SU-DHL-6 (cell line): Measurements from ENCODE around the gene DNAH14.
"Not testable (repeated sequence)": the region's sequence is repeated elsewhere in the genome, so short reads cannot be mapped to it uniquely, and the experiment has no call there.

Source experiments
- H2AFZ ChIP-seq: fragments of 200-600 bp; sonication (generic); 2 replicates; pipeline ENCODE4 v1.6.1; 2014; ENCODE audit warnings: low read depth, mild to moderate bottlenecking, moderate library complexity, mixed read lengths, antibody characterized with exemption, low read length; ENCODE audit not compliant: severe bottlenecking
- H3F3A ChIP-seq: fragments of 200-600 bp; shearing (Covaris generic); 2 replicates; pipeline ENCODE4 v1.6.0; 2016; ENCODE audit warnings: antibody characterized with exemption, mild to moderate bottlenecking; ENCODE audit not compliant: insufficient read depth
- H3K27ac ChIP-seq: fragments of 200-600 bp; sonication (generic); 2 replicates; pipeline ENCODE4 v1.5.1; 2016; ENCODE audit warnings: low read depth, mild to moderate bottlenecking, low read length, moderate library complexity, mixed read lengths
- H3K27me3 ChIP-seq: fragments of 200-600 bp; sonication (generic), shearing (Covaris generic); 2 replicates; pipeline ENCODE4 v1.6.0; 2014; ENCODE audit warnings: mild to moderate bottlenecking, low read length
- H3K36me3 ChIP-seq: fragments of 200-600 bp; sonication (generic); 2 replicates; pipeline ENCODE4 v1.6.1; 2014; ENCODE audit warnings: mild to moderate bottlenecking, low read length, mixed read lengths
- H3K4me2 ChIP-seq: fragments of 300-600, 200-600 bp; shearing (Covaris generic), sonication (generic); 2 replicates; pipeline ENCODE4 v1.6.0; 2014; ENCODE audit warnings: low read length, low read depth, mild to moderate bottlenecking; ENCODE audit not compliant: poor library complexity, severe bottlenecking
- H3K4me3 ChIP-seq: fragments of 200-600 bp; sonication (generic); 2 replicates; pipeline ENCODE4 v1.5.1; 2014; ENCODE audit warnings: antibody characterized with exemption, low read length, mild to moderate bottlenecking, mixed read lengths; ENCODE audit not compliant: insufficient read depth, poor library complexity, severe bottlenecking
- H3K79me2 ChIP-seq: fragments of 200-600 bp; sonication (generic); 2 replicates; pipeline ENCODE4 v1.6.1; 2014; ENCODE audit warnings: mild to moderate bottlenecking, low read length, moderate library complexity; ENCODE audit not compliant: insufficient read depth
- H3K9ac ChIP-seq: fragments of 200-600 bp; sonication (generic); 2 replicates; pipeline ENCODE4 v1.7.0; 2014; ENCODE audit warnings: mild to moderate bottlenecking, low read length
- H3K9me2 ChIP-seq: fragments of 200-600 bp; sonication (generic); replicated peaks from 2 replicates; pipeline ENCODE4 v1.6.1; 2014; ENCODE audit warnings: low read length; ENCODE audit not compliant: insufficient read depth
- H3K9me3 ChIP-seq: fragments of 200-600 bp; sonication (generic); 2 replicates; pipeline ENCODE4 v1.6.1; 2014; ENCODE audit warnings: low read length, mixed read lengths; ENCODE audit not compliant: insufficient read depth
- H4K20me1 ChIP-seq: fragments of 200-600 bp; sonication (generic); 2 replicates; pipeline ENCODE4 v1.6.1; 2014; ENCODE audit warnings: low read depth, mild to moderate bottlenecking, antibody characterized with exemption, low read length, moderate library complexity, mixed read lengths
- CTCF ChIP-seq: fragments of 200-600 bp; sonication (generic); IDR thresholded peaks from one replicate; pipeline ENCODE4 v1.5.1; 2017; ENCODE audit warnings: antibody characterized with exemption, mild to moderate bottlenecking, low read length, moderate library complexity; ENCODE audit not compliant: insufficient read depth, poor library complexity, severe bottlenecking
- EZH2phosphoT487 ChIP-seq: fragments of 200-600 bp; sonication (generic), shearing (Covaris generic); conservative IDR thresholded peaks from 2 replicates; pipeline ENCODE4 v1.6.1; 2018; ENCODE audit warnings: mild to moderate bottlenecking, antibody characterized with exemption, low read length, moderate library complexity, mixed read lengths

Gene DNAH14

GRCh38 chr1:224882264-224882663 is 47.2 kb upstream of the DNAH14 start:
- no peaks in the 10 kb centered on the region for H4K20me1 ChIP-seq
- no peaks in the 10 kb centered on the region for H3K9me3 ChIP-seq
- H3K79me2 ChIP-seq: no peaks in the 10 kb centered on the region
- H3K4me3 ChIP-seq: no peak overlapping the region
- no peak overlapping the region for H2AFZ ChIP-seq
- H3K27me3 ChIP-seq: peaks cover 3% of the 10 kb centered on the region; the same call in 1 of the 2 replicates
- H3F3A ChIP-seq: no peaks in the 10 kb centered on the region
- H3K9ac ChIP-seq: no peak overlapping the region
- H3K9me2 ChIP-seq: no peaks in the 10 kb centered on the region
- TF ChIP-seq CTCF: no peak
- no peak for TF ChIP-seq EZH2phosphoT487
- no peaks in the 10 kb centered on the region for H3K36me3 ChIP-seq
- H3K4me2 ChIP-seq: no peak overlapping the region
- no peak overlapping the region for H3K27ac ChIP-seq

GRCh38 chr1:224883091-224883490 is 46.4 kb upstream of the DNAH14 start:
- Histone ChIP-seq H3K36me3 (no peaks in the 10 kb centered on the region), H3F3A (no peaks in the 10 kb centered on the region), H3K79me2 (no peaks in the 10 kb centered on the region), H3K9me3 (no peaks in the 10 kb centered on the region), H3K4me2 (no peak overlapping the region), H4K20me1 (no peaks in the 10 kb centered on the region), H3K9ac (no peak overlapping the region), H3K4me3 (no peak overlapping the region), H3K9me2 (no peaks in the 10 kb centered on the region), H2AFZ (no peak overlapping the region), H3K27me3 (peaks cover 3% of the 10 kb centered on the region; the same call in 1 of the 2 replicates), H3K27ac (no peak overlapping the region)
- TF ChIP-seq CTCF: no peak
- no peak for TF ChIP-seq EZH2phosphoT487

- no peaks in the 10 kb centered on the region for H3K36me3 ChIP-seq
- H3K27me3 ChIP-seq: peaks cover 3% of the 10 kb centered on the region; the same call in 1 of the 2 replicates
- H4K20me1 ChIP-seq: no peaks in the 10 kb centered on the region
- no peak overlapping the region for H3K27ac ChIP-seq
- no peak overlapping the region for H3K9ac ChIP-seq
- no peaks in the 10 kb centered on the region for H3K9me3 ChIP-seq
- no peaks in the 10 kb centered on the region for H3K9me2 ChIP-seq
- no peak for TF ChIP-seq EZH2phosphoT487
- TF ChIP-seq CTCF: no peak
- no peak overlapping the region for H2AFZ ChIP-seq
- no peaks in the 10 kb centered on the region for H3F3A ChIP-seq
- H3K79me2 ChIP-seq: no peaks in the 10 kb centered on the region
- H3K4me3 ChIP-seq: no peak overlapping the region
- no peak overlapping the region for H3K4me2 ChIP-seq
Observed at GRCh38 chr1:224884361-224884801, 45.1 kb upstream of the DNAH14 start.

GRCh38 chr1:224885376-224885775 is 44.1 kb upstream of the DNAH14 start:
- not testable (repeated sequence) for H4K20me1 ChIP-seq, H3K9me2 ChIP-seq, H3K4me3 ChIP-seq, H3K9ac ChIP-seq, H3K27ac ChIP-seq, H2AFZ ChIP-seq, H3F3A ChIP-seq, H3K79me2 ChIP-seq, H3K36me3 ChIP-seq, H3K9me3 ChIP-seq, H3K4me2 ChIP-seq, H3K27me3 ChIP-seq
